SH-SY5Y (cell line): Measurements from ENCODE around the gene DAPL1.

ENCODE experiments used
- GATA2 ChIP-seq: IDR thresholded peaks from 2 replicates; pipeline ENCODE4 v1.6.1; 2011; ENCODE audit warnings: mild to moderate bottlenecking, low read depth, low read length
- GATA3 ChIP-seq: IDR thresholded peaks from 2 replicates; pipeline ENCODE4 v1.6.1; 2011; ENCODE audit warnings: low read depth, mild to moderate bottlenecking, low read length, moderate library complexity

The DAPL1 gene

DNA sequence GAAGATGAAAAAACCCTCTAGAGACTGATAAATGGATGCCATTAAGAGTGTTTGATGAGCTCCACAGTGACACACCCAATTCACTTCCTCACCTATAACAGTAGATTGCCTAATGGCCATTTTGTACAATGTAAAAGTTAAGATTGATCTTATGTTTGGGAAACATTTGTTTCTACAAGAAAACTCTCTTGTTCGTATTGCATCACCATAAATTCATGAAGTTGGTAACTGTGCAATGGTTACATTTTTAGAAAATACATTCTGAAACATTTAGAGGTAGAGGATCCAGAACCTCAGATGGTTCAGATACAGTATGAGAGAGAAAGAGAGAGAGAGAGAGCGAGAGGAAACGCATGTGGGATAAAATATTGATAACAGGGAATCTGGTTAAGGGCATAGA lies 31.8 kb downstream of the DAPL1 start:
- no peak for TF ChIP-seq GATA2
- no peak for TF ChIP-seq GATA3

DNA sequence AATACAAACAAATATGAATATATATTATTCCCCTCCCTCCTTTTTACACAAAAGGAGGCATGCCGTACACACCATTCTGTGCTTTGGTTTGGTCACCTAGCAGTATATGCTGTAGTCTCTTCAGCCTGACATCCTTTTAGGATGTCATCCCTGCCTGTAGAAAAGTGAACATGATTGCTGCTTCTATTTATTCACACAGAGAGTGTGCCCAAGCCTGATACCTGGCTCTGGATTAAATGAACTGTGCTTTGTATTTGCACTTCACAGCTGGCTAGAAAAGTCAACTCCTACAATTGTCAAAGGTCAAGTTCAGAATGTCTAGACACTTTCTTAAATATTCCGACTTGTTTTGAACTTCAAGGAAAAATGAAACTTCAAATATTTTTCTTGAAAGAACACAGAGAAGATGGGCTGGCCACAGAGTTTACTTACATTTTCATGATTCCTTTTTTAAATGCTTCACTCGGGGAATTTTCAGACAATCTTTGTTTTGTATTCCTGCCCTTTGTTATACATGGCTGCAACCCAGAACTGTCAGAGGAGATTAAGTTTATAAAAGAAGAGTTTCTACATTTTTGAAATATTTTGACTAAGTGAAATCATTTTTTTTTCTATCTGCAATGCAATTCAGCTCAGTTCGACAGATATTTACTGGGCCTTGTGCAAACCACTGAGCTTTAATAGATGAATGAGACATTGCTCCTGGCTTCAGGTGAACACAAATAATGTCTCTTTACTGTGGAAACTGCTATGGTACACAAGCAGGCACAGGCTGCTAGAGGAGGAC lies 33.5 kb downstream of the DAPL1 start:
- TF ChIP-seq GATA2 (no peak), GATA3 (no peak)

DNA sequence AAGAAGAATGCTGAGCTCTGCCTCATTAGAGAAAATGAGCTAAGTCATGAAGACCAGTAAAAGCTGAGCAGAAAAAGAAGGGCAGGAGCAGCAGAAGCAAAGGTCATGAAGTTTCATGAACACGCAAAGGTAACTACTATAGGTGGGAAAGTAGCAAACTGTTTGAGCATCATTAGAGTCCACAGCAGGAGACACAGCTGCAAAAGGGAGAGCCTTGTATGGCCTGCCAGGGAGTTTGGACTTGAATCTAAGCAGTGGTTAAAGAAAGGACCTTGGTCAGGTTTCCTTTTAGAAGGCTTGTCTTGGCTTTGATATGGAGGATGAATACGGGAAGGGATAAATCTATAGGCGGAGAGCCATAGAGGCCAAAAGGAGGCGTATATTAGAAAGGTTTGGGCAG lies 34.0 kb downstream of the DAPL1 start:
- no peak for TF ChIP-seq GATA2
- no peak for TF ChIP-seq GATA3

DNA sequence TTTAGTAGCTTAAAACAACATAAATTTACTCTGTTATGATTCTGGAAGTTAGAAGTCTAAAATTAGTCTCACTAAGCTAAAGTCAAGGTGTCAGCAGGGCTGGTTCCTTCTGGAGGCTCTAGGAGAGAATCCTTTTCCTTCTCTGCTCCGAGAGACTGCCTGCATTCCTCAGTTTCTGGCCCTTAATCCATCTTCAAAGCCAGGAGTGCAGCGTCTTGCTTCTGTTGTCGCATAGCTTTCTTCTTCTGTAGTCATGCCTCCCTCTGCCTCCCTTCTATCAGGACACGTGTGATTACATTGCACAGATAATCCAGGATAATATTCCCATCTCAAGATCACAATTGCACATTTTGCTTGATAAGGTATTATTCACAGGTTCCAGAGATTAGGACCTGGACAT lies 35.1 kb downstream of the DAPL1 start:
- TF ChIP-seq GATA3 (no peak), GATA2 (no peak)

DNA sequence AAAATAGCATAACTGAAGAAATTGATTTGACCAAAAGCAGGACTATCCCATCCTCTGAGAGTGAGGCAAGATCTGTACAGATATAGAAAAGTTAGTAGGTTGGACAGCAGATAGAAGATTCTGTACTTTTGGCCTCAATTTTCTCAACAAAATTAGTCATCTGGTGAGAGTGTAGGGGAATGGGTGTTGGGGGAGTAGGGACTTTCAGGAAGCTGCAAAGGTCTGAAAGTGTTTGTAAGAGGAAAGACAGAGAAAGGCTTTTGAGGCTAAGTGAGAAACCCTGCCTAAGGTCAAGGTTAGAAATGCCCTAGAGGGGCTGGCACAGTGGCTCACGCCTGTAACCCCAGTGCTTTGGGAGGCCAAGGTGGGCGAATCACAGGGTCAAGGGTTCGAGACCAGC lies 40.3 kb downstream of the DAPL1 start:
- TF ChIP-seq GATA3 (no peak), GATA2 (no peak)

DNA sequence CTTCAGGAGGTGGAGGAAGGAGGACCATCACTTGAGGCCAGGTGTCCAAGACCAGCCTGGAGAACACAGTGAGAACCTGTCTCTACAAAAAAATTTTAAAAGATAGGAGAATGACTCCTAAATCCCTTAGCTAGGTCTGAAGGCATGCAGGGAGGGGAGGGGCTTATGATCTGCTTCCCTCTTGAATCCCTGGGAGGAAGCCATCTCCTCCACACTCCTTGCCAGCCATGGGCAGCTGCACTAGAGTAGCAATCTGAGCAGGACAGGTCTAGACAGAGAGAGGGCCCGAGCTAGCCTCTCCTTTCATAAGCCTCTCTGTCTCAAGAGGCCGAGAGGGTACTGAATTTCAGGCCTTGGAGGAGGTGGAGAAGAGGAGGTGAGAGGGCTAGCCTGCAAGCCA lies 42.5 kb downstream of the DAPL1 start:
- TF ChIP-seq GATA2, result no peak
- no peak for TF ChIP-seq GATA3

DNA sequence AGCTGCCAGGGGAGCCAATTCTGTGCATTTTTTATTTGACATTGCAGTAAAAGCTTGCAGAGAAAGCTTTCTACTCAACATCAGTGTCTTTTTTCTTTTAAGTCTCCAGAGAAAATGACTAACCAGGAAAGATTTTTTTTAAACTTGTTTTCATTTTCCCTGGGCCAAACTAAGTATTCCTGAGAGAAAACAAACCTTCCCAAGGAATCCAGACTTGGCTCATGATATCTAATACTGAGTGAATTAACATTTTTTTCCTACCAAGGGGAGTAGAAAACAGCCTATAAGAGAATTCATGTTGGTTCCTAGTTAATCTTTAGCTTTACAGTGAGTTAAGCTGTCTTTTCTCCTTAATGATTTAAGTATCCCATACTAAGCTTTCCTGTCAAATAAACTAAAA lies 46.7 kb downstream of the DAPL1 start:
- no peak for TF ChIP-seq GATA3
- TF ChIP-seq GATA2, result no peak

DNA sequence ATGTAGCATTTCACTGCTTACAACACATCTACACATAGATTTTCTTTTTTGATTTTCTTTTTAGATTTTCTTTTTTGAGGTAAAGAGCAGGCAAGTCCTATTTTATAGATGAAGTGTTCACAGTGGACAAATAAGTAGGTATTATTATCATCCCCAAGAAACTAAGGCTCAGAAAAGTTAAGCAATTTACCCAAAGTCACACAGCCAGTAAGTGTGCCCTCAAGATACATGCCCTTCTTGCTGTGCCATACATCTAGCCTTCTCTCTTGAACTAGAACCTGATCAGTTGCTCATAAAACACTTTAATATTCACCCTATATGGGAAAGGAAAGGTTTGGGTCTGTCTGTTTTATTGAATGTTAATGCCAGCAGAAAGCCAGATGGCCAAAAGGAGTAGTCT lies 50.3 kb downstream of the DAPL1 start:
- TF ChIP-seq GATA2 (no peak), GATA3 (no peak)

DNA sequence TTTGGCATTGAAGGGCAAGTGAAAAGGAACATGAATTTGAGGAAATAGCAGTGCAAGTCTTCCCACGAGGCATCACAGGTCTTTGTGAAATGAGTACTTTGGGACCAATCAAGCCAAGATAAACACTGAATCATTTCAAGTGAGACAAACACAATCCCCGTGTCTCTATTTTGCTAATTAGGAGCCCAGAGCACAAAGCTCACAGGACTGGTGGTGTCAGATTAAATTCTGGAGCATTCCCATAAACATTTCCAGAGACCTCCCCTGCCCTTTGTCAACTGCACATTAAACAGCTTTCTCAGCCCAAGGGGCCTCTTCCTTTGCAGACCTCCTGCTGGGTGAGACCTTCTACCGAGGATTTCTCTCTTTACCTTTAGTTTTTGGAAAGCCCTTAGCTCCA lies 50.7 kb downstream of the DAPL1 start:
- no peak for TF ChIP-seq GATA2
- TF ChIP-seq GATA3, result no peak
